Endometrium (tissue), 2 donors: ENCODE measurements around the gene PRIMA1.

Source experiments
- FAIRE-seq: peaks from 2 replicates; lab custom pipeline; 2012; peaks lifted over from hg19 to GRCh38; lab: Jason Lieb, UNC
- donor health status: control.
- donor health status: control.

PRIMA1 gene

DNA sequence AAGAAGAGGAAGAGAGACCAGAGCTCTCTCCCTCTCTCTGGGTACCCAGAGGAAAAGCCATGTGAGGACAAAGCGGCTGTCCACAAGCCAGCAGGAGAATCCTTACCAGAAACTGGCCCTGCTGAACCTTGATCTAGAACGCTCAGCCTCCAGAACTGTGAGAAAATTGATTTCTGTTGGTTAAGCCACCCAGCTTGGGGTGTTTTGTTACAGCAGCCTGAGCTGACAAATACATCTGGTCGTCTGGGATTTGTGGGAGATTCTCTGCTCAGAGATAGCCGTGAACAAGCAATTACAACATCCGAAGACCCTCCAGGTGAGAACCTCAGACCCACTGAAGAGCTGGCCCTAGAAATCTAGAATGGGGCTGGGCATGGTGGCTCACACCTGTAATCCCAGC is 6.5 kb upstream of the PRIMA1 start:
- FAIRE-seq, result no peak

DNA sequence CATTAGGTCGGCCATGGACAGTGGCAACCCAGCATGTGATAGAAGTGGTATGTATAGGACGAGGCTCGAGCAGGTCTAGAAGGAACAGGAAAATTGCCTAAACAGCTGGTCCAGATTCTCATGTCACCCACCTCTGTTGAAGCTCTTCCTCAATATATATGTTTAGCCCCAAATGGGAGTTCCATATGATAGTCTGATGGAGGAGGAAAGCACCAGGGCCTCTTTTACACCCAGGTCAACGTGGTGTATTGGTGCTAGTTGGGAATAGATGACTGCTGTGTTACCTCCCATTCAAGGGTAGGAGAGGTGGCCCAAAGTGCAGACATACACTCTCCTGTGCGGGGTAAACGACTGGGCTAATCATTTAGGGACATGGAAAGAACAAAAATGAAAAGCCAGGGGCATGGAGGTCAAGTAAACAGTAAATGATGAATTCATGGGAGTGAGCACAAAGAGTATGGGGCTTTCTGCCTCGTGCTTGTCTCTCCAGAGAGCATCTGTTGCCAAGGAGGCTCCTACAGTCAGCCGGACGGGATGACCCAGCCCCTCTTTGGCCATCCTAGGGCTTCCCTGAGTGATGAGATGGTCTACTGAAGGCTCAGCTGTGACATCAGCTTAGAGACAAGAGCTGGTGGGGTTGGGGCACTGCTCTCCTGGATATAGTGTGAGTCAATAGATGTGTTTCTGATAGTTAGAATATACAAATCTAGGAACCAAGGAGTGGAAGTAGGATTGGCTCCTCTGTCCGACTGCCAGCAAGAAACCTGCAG is 5.5 kb upstream of the PRIMA1 start:
- no peak for FAIRE-seq

DNA sequence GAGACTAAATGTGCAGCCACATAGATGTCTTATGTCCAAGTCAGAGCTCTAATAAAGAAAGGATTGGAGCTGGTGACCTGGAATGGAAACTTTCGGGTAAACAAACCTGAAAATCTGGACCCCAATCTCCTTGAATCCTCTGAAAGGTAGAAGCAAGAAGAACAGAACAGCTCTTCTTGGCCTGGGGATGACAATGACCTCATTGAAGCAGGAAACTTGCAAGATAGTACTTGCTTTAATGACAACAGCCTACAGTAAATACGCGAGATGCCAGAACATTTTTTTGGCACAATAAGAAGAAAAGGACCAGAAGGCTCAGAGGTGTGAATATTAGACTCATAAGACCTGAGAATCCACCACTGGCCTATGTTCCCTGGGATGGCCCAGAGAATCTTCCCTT is 4.1 kb upstream of the PRIMA1 start:
- FAIRE-seq, result no peak

DNA sequence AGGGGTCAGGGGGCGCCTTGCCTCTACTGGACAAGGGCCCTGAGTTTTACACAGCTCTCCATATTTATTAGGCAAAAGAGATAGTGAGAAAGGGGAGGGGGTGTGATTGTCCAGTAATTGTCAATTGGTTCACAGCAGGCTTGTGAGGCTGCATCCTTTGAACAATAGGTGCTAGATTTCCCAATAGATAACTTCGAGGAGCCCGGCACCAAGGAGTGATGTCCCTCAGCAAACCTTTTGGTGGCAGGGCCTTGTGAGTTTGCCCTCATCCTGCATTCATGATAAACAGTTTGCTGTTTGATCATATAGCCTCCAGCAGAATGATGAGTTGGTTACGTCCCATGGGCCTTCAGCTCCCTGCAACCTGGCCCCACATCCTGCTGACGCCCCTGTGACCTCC is 2.7 kb upstream of the PRIMA1 start:
- FAIRE-seq, result no peak

DNA sequence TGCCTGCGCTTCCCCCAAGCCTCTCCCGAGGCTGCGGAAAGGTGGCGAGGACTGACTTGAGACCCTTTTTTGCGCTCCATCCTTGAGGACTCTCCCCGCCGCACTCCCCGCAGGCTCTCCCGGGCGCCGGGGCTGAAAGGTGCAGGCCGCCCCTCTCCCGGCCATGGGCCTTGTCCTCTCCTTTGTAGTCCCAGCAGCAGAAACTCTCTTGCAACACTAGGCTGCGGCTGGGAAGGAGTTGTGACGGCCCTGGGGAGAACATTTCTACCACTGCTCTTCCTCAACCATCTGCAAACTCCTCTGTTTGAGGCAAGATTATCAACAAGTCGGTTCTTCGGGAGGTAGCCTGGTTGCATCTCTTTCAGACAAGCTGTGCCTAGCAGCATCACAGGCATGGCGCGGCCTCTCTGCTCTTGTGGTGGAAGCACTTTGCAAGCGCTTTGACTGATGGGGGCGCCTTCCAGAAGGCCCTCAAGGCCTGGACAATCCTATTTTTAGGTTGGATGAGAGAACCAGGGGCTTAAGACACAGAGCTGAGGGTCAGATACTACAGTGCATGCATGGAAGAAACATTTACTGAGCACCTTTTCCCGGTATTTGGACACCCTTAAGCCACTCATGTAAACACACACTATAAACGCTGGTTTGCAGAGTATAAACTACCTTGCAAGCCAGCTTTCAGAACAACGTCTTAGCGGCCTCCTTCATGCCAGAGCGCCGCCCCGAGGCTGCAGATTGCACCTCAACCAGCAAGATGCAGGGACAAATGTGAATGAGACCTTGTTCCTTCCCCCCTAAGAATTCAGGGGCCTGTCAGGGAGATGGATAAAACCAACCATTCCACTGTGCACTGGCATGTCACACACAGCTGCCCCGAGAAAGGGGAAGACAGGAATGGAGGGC is 1.2 kb upstream of the PRIMA1 start:
- no peak for FAIRE-seq

DNA sequence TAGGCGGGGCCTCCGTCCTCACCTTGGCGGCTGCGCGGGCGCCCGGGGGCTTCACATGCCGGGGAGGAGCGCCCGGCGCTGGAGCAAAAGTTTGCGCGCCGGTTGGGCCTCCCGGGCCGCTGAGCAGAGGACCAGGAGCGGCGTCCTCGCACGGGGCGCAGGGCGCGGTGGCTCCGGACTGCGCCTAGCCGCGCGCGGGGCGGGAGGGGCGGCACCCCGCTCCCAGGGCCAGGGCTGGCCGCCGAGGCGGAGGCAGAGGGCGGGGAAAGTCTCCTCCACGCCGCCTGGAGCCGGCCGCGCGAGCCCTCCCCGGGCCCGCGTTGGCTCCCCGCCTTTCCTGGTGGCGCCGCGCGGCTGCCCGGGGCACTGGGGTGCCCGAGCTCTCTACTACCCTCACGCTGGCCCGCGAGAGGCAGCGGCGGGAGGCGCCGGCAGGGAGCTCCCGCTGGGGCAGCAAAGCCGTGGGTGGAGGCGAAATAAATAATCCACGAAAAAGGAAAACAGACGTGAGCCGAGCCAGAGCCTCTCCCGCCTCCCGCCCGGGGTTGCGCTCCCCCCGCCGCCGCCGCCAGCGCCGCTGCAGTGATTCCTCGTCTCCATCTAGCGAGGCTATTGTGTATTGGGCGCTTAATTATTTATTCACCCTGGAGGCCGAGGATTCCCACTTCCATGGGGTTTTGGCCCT is 400 bp upstream of the PRIMA1 start:
- FAIRE-seq, result no peak

DNA sequence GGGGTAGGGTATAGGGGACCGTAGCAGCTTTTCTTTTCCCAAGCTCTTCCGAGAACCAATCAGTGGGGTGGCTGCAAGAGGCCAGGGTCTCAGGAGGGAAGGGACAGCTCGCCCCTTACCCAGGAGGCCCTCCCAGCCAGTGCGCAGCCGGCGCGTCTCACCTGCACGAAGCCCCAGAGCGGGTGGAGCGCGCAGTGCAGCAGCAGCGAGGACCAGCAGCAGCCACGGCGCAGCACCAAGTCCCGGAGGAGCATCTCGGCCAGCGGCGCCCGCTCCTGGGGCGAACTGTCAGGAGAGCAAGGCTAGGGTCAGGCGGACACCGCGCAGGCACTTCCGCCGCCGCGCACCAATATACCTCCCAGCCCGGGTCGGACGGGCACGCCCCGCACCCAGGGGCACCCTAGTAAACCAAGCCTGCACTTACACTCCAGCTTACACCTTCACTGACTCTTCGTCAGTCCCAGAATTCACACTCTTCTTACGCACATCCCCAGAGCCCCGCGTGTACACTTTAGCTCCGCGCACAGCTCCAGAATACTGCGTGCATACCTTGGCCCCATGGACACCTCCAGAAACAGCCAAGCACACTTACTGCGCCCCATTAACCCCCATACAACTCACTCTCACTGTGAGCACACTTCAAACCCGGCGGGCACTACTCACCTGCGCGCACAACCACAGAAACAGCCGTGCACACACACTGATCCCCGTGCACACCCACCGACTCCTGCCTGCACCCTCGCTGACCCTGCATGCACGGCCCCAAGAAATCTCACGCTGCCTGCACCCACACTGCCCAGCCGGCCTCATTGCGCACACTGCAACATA is 606 bp downstream of the PRIMA1 start:
- no peak for FAIRE-seq

DNA sequence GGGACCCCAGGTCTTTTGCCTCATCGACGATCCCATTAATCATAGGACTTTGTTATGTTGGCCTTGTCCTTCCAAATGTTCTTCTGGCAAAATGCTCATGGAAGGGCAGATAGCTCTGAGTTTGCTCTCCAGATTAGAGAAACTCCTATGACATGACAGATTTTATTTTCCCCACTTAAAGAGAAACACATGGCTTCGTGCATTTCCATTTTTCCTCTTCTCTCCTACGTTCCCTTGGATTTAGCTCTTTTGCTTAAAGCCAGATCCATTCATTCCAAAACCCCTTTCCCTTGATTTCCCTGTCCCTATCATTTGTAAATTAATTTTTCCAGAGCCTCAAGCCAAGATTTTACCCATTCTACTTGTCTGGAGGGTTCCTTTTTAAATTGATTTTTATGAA is 2.9 kb downstream of the PRIMA1 start:
- no peak for FAIRE-seq

DNA sequence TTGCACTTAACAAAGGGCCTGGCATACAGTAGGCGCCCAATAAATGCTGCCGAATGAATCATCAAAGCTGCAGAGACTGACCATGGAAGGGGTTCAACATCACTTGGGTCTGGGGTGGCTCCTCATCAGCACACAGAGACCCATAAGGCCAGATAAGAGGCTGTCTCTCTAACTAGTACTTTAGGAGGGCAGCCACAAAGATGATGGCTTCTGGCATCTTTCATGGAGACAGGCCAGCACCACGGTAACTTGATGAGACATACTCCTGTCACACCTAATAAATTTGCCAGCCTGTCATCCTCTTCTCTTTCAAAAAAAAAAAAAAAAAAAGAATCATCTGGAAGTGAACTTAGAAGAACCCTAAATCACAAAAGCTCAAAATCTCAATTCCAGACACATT is 3.4 kb downstream of the PRIMA1 start:
- no peak for FAIRE-seq

DNA sequence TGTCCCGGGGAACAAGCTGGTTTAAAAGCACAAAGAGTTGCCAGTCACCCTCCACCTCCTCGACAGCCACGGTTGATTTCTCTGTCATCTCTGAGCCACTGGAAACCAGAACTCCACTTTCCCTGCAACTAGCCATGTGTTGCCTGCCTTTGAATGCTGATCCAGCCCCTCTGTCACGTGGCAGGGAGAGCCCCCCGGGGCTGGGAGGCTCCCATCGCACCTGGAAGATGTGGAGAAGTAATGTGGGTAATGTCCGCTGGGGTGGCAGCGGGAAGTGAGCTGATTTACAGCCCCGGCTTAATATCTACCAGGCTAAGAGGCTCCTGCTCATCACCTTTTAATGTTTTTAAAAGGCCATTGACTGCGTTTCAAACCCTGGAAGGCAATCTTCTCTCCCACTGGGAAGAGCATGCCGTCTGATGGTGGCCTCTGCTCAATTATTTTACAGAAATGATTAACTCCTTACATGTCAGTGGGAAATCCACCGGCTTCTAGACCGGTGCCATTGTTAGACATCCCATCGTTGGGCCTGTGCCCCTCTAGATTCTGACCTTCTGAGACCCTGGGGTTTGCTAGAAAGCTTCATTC is 7.4 kb downstream of the PRIMA1 start:
- FAIRE-seq, result no peak

DNA sequence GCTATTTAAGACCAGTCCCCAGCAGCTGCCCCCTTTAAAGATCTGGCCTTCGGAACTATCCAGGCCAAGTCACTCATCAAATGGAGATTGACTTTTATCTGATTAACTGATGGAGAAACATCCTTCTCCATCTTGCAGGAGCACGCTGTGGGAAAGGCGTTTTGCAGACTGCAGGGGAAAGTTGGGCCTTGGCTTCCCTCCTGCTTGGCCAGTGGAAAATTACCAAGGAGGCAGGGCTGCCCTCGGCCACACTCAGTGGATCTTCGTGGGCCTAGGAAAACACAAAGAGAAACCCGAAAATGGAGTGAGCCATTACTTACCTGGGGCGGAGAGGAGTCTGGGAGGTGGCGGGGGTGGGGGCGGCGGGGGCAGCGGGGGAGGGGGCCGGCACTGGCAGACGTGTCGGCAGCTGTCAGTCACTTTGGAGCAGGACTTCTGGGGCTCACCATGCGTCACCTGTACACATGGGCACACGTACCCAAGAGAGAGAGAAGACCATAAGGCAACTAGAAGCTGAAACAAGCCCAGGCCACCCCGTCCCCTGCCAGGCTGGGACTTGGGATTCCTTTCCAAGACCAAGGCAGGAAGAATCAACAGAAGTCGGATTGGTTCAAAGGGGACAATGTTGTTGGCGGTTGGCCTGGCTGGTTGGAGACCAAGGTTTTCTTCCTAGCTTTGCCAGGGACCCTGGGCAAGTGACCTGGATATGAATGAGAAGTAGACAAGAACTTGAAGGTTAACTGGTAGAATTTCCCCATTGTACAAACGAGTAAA is 9.2 kb downstream of the PRIMA1 start:
- no peak for FAIRE-seq

DNA sequence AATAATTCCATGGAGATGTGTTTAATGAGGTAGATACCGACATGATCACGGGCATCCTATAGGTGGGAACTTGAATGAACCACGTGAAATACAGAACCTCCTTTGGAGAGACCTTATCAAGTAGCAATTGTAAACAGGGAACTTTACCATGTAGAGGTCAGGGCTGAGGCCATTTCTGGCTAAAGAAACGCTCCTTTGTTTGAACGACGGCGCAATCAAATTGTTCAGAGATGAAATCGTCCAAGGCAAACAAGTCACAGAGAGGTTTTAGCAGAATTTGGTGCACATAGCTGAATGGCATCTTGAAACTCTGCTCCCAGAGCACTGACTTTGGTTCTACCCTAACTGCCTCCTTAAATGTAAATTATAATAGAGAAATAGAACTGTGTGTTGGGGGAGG is 9.8 kb downstream of the PRIMA1 start:
- no peak for FAIRE-seq

DNA sequence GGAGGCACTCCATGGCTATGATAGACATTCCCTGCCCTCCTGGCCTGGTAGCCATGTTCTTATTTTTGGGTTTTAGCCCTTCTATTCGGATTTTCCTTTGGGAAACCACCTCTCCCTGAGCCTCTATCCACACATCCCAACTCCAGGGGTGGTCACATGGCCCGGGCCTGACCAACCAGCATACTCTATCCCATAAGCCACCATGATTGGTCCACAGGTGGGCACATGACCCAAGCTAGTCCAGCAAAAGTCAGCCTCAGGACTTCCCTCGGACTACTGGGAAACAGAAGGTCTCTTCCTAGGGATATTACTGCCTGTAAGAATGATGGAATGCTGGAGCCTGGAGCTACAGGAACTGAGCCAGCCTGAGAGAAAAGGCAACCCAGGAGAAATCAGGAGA is 12.5 kb downstream of the PRIMA1 start:
- no peak for FAIRE-seq

DNA sequence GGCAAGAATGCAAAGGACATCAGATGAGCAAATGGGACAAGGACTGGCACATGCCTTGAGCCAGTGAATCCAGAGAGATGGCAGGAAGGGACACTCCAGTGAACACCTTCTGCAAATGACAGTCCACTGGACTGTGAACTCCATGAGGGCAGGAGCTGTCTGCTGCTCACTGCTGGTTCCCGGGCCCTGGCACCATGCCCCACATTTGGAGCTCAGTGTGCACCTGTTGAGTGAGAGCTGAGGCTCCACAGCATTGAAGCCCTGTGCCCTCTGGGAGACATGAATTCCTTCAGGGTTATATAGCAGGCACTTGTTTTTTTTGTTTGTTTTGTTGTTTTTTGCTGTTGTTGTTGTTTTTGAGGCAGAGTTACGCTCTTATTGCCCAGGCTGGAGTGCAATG is 13.1 kb downstream of the PRIMA1 start:
- no peak for FAIRE-seq

DNA sequence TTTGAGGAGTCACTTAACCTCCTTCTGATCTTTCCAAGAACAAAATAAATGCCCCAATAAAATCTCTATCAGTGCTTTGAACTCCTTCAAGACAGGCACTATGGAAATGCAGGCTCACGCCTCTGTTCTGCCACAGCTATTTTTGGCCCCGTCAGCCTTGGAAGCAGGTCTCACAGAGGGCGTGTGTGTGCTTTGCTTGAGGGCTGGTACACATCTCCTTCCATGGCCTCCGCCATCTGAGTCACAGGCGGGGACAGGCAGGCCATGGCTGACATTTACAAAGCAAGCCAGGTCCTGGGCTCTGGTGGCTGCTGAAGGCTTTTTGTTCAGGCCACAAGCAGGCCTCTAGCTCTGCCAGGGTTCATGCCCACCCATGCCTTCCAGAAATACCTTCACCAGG is 16.0 kb downstream of the PRIMA1 start:
- no peak for FAIRE-seq

DNA sequence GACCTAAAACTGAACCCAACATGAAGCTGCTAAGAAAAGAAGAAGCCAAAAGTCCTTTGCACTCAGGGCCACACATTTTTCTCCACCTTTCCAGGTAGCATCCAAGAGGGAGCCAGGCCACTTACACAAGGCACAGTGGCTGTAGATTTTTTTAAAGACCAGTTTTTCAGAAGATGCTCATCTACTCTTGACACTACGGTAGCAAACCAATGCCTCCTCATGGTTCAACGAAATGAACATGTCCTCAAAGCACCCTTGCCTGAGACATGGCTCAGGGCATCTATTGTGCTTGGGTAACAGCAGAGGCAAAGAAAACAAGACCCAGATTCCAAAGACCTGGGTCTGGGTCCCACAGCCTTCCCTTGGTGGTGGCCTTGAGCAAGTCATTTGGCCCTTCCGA is 22.3 kb downstream of the PRIMA1 start:
- FAIRE-seq, result no peak

DNA sequence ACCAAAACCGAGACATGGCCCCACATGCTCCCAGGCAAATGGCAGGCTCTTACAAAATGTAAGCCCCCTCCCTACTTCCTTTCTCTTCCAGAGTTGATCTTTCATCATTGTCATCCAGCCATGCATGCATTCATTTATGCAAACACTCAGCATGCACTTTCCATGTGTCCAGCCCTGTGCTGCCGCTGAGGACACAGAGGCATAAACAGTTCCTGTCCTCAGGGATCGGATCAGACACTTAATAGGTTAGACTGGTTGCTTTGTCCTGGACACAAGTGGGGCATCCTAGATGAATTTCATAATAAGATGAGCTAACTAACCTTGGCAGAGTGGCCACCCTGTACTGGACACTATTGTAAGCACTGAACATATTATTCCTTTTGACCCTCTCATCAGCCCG is 23.1 kb downstream of the PRIMA1 start:
- FAIRE-seq, result no peak

DNA sequence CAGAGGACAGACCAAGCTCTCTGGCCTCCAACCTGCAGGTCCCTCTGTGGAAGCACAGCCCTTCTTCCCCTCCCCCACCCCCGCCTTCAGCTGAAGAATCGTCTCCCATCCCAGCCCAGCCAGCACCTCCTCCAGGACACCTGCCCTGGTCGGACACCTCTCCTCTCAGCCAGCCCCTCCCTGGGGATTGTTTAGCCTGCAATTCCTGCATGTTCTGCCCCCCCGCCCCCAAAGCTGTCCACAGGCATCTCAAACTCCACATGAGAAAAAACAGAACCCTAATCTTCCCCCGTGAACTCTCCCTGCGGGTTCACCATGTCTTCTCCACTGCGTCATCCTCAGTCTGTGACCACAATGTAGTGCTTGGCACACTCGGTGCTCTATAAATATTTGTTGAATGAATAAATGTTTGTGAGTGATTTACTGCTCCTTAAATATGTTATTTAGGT is 24.1 kb downstream of the PRIMA1 start:
- FAIRE-seq, result no peak

DNA sequence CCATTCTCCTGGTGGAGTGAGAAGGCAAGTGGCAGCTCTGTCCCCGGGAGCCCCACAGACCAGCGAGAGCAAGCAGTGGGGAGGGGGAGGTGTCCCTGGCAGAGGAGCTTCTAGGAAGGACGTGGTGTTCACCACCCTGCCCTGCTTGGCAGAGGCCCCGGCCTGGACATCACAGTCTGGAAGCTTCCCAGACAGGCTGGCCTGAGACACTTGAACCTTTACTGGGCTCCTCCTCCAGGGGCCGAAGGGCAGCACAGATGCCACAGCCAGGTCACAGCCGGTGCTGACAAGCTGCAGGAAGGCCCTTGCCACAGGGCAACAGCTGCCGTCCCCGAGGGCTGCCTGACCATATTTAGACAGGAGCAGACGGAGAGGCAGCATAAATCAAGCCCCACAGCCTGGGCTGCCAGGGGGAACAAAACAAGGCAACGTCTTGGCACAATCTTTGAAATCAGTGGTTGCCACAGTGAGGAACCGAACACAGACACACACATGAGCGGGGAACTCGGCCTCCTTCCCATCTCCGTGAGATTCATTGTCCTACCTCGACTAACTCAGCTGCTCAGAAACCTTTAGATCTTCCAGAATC is 28.5 kb downstream of the PRIMA1 start:
- FAIRE-seq, result no peak

DNA sequence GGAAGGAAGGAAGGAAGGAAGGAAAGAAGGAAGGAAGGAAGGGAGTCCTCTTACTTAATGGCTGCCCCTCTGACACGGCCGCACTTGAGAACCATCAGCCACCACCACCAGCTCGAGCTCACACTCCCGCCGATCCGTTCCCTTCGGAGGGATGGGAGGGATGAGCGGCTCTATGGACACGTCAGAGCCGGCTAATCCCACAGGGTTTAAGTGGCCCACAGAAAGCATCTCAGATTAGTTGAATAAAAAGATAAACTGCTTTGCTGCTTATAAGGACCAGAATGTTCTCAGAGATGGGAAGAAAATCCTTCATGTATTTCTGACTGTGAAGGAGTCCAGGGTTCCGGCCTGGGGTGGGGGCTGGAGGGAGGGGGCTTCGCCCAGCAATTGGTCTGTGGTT is 31.1 kb downstream of the PRIMA1 start:
- no peak for FAIRE-seq
